Type B pancreatic cell (in vitro differentiated cells): ENCODE data around the gene SNCG. TPM values are rescaled to one million over a fixed set of nuclear protein-coding genes. Genes with fewer than 3 reads are reported as not detected.
"Not testable (repeated sequence)": the region's sequence is repeated elsewhere in the genome, so short reads cannot be mapped to it uniquely, and the experiment has no call there.

Experiments used
- DNase-seq: peaks from one replicate; pipeline ENCODE4 v3.0.0; 2021; ENCODE audit warnings: mixed read lengths; ENCODE audit not compliant: unreplicated experiment; ENCODE audit errors: extremely low spot score
- H3K27ac Mint-ChIP-seq: 2 replicates; pipeline ENCODE4 v1.8.0; 2021; ENCODE audit warnings: mild to moderate bottlenecking, mixed read lengths
- H3K27me3 Mint-ChIP-seq: 2 replicates; pipeline ENCODE4 v1.8.0; 2021; ENCODE audit warnings: mixed read lengths
- H3K36me3 Mint-ChIP-seq: 2 replicates; pipeline ENCODE4 v1.8.0; 2021; ENCODE audit warnings: mixed read lengths
- H3K4me1 Mint-ChIP-seq: one replicate; pipeline ENCODE4 v1.8.0; 2021; ENCODE audit warnings: mixed read lengths; ENCODE audit not compliant: unreplicated experiment
- H3K4me3 Mint-ChIP-seq: 2 replicates; pipeline ENCODE4 v1.8.0; 2021; ENCODE audit warnings: mild to moderate bottlenecking, mixed read lengths
- H3K9me3 Mint-ChIP-seq: 2 replicates; pipeline ENCODE4 v1.8.0; 2021; ENCODE audit warnings: mixed read lengths
- CTCF ChIP-seq: fragments of 200-600 bp; sonication (generic); conservative IDR thresholded peaks from 2 replicates; pipeline ENCODE4 v1.5.0; 2021; ENCODE audit warnings: antibody characterized with exemption, mild to moderate bottlenecking
- total RNA-seq: library from RNA; stranded (reverse); gene quantifications from 2 replicates; pipeline ENCODE4 v1.2.1, GENCODE V29; 2021; ENCODE audit warnings: low replicate concordance

The SNCG gene
- total RNA-seq, 1 donor from 2014 or later, result 60.4 TPM

GRCh38 chr10:86944031-86944419, 14.4 kb upstream of the SNCG start:
- Mint-ChIP-seq H3K27me3 (peaks cover 4% of the 10 kb centered on the region), H3K4me3 (peak overlapping the region; percentile 30), H3K4me1 (peaks cover 19% of the 10 kb centered on the region), H3K27ac (peak overlapping the region; percentile 71), H3K36me3 (no peaks in the 10 kb centered on the region), H3K9me3 (no peaks in the 10 kb centered on the region)
- no peak for DNase-seq
- no peak for TF ChIP-seq CTCF

- TF ChIP-seq CTCF, result no peak
- DNase-seq, result no peak
- peak overlapping the region; percentile 71 for H3K27ac Mint-ChIP-seq
- peaks cover 4% of the 10 kb centered on the region for H3K27me3 Mint-ChIP-seq
- no peaks in the 10 kb centered on the region for H3K36me3 Mint-ChIP-seq
- H3K4me3 Mint-ChIP-seq, result peak overlapping the region; percentile 30
- no peaks in the 10 kb centered on the region for H3K9me3 Mint-ChIP-seq
- H3K4me1 Mint-ChIP-seq, result peaks cover 19% of the 10 kb centered on the region
These were observed 13.9 kb upstream of the SNCG start for GRCh38 chr10:86944471-86944870.

- no peak for TF ChIP-seq CTCF
- Mint-ChIP-seq H3K4me3 (peak overlapping the region; percentile 30), H3K27ac (peak overlapping the region; percentile 71), H3K9me3 (no peaks in the 10 kb centered on the region), H3K27me3 (peaks cover 4% of the 10 kb centered on the region), H3K4me1 (peaks cover 19% of the 10 kb centered on the region), H3K36me3 (no peaks in the 10 kb centered on the region)
- peak; percentile 24 for DNase-seq
These were observed 13.5 kb upstream of the SNCG start for GRCh38 chr10:86944907-86945306.

GRCh38 chr10:86945361-86946212, 12.8 kb upstream of the SNCG start:
- peak; percentile 62 for TF ChIP-seq CTCF
- Mint-ChIP-seq H3K27me3 (peaks cover 4% of the 10 kb centered on the region), H3K36me3 (no peaks in the 10 kb centered on the region), H3K27ac (no peak overlapping the region), H3K9me3 (no peaks in the 10 kb centered on the region), H3K4me1 (peaks cover 23% of the 10 kb centered on the region), H3K4me3 (no peak overlapping the region)
- DNase-seq, result peak; percentile 64

GRCh38 chr10:86946213-86947155, 11.9 kb upstream of the SNCG start:
- Mint-ChIP-seq H3K27ac (no peak overlapping the region), H3K36me3 (no peaks in the 10 kb centered on the region), H3K4me3 (no peak overlapping the region), H3K4me1 (peaks cover 24% of the 10 kb centered on the region), H3K9me3 (no peaks in the 10 kb centered on the region), H3K27me3 (peaks cover 4% of the 10 kb centered on the region)
- TF ChIP-seq CTCF, result no peak
- peak; percentile 64 for DNase-seq

- not testable (repeated sequence) for H3K36me3 Mint-ChIP-seq, H3K4me3 Mint-ChIP-seq, H3K27ac Mint-ChIP-seq, H3K27me3 Mint-ChIP-seq, DNase-seq
- Mint-ChIP-seq H3K9me3 (peaks cover 11% of the 10 kb centered on the region), H3K4me1 (peaks cover 24% of the 10 kb centered on the region)
These were observed 10.6 kb upstream of the SNCG start for GRCh38 chr10:86947806-86948205.
